Measurements from ENCODE around the gene EYS. TPM values are rescaled to one million over a fixed set of nuclear protein-coding genes. Genes with fewer than 3 reads are reported as not detected.

Gene EYS
- total RNA-seq, 1 experiment from 2014 or later: not detected

GRCh38 chr6:64908104-64908503 lies 798.9 kb downstream of the EYS start:
- TF ChIP-seq CTCF (conservative IDR thresholded peaks at IDR 0.05): no peak
- no peak overlapping the region for H3K14ac ChIP-seq (ENCODE audit: insufficient read depth, low read length)
- Mint-ChIP-seq H3K4me3 (no peak overlapping the region), H3K36me3 (ENCODE audit: insufficient read depth in 1 of 3, low read depth in 3 of 3) (peaks cover 0 to 4% (median 2%) of the 10 kb centered on the region in 3 experiments; a peak in 4 of 7 replicates), H3K9me3 (peaks cover 0 to 5% of the 10 kb centered on the region in 2 experiments; a peak in 2 of 5 replicates), H3K4me1 (no peaks in the 10 kb centered on the region; a peak in 1 of 4 replicates), H3K27me3 (ENCODE audit: low read depth) (no peaks in the 10 kb centered on the region; the same call in 1 of the 2 replicates), H3K27ac (no peak overlapping the region)
- H4K8ac ChIP-seq (replicated peaks; ENCODE audit: insufficient read length, low read depth, low read length): no peak overlapping the region
- no peak overlapping the region for H3K23ac ChIP-seq (ENCODE audit: insufficient read length, low read depth, low read length)
- H3K79me2 ChIP-seq (ENCODE audit: insufficient read depth, low read length): no peaks in the 10 kb centered on the region
- H3K4me1 ChIP-seq (ENCODE audit: insufficient read depth, low read length): no peaks in the 10 kb centered on the region
- no peaks in the 10 kb centered on the region for H3K9me3 ChIP-seq (ENCODE audit: control insufficient read depth, low read depth, low read length)
- H3K4me2 ChIP-seq (ENCODE audit: insufficient read depth, insufficient read length, low read length): no peak overlapping the region
- H4K5ac ChIP-seq (ENCODE audit: insufficient read length, low read depth, low read length): no peak overlapping the region
- no peak for DNase-seq
- no peak overlapping the region for H2BK20ac ChIP-seq (ENCODE audit: low read depth, low read length, poor library complexity, severe bottlenecking)
- no peak overlapping the region for H2AK5ac ChIP-seq (ENCODE audit: insufficient read length, low read length)
- H2BK5ac ChIP-seq (ENCODE audit: insufficient read length, low read length): no peak overlapping the region
- H2AFZ ChIP-seq (ENCODE audit: low read length): no peak overlapping the region
- WGBS (ENCODE audit: extremely low coverage, insufficient read length, low lambda C conversion rate): no CpG with 5 or more reads among the region's 7 CpGs
- no peak overlapping the region; the same call in 1 of the 2 replicates for H2BK15ac ChIP-seq (ENCODE audit: low read depth, low read length)
- no peaks in the 10 kb centered on the region for H4K20me1 ChIP-seq (ENCODE audit: control insufficient read depth, insufficient read depth, insufficient read length)
- H4K91ac ChIP-seq (ENCODE audit: insufficient read length, low read depth, low read length): no peak overlapping the region
- no peaks in the 10 kb centered on the region for H3K27me3 ChIP-seq (ENCODE audit: insufficient read depth, low read length)
- no peak overlapping the region for H3K56ac ChIP-seq (ENCODE audit: insufficient read length, low read depth, low read length)
- no peak overlapping the region for H3K4ac ChIP-seq (ENCODE audit: low read depth, low read length)
- no peaks in the 10 kb centered on the region for H3K23me2 ChIP-seq (ENCODE audit: insufficient read length, low read depth, low read length, poor library complexity, severe bottlenecking)
- H2BK12ac ChIP-seq (ENCODE audit: insufficient read length, low read depth, low read length): no peak overlapping the region
- no peak overlapping the region for H3K9ac ChIP-seq (ENCODE audit: extremely low read depth, insufficient read length, low read length)
- H3K18ac ChIP-seq (ENCODE audit: insufficient read length, low read depth, low read length): no peak overlapping the region
- H3K27ac ChIP-seq (ENCODE audit: insufficient read length, low read depth, low read length): no peak overlapping the region
- H2BK120ac ChIP-seq (ENCODE audit: low read depth, low read length, poor library complexity, severe bottlenecking): no peak overlapping the region
- no peaks in the 10 kb centered on the region for H3K79me1 ChIP-seq (ENCODE audit: insufficient read depth, low read depth, low read length, poor library complexity, severe bottlenecking)
- H3T11ph ChIP-seq (ENCODE audit: low read length): no peak overlapping the region
